A549 (cell line): Measurements from ENCODE around the gene CFAP410. TPM values are rescaled to one million over a fixed set of nuclear protein-coding genes. Genes with fewer than 3 reads are reported as not detected.

Experiments used
- ATAC-seq, 2 experiments: fragments of 200-7000 bp in 1 of 2; fragments of >200 bp in 1 of 2; cut with Nextera tagmentation in 1 of 2; cut with Tn5 transposase in 1 of 2; 3 replicates each; pipeline versions ENCODE4 v1.8.0 to v1.9.1; 2018 to 2020; ENCODE audit warnings: mild to moderate bottlenecking in 1 of 2, moderate library complexity in 1 of 2
- CTCF ChIA-PET: fragments of 300-600 bp; sonication (Branson Sonifier 250); formaldehyde crosslinking; extraction: SDS; loops from one replicate; lab custom pipeline; 2021; ENCODE audit warnings: antibody characterized with exemption, inconsistent platforms; lab: Yijun Ruan, JAX
- POLR2A ChIA-PET: fragments of 350-600 bp; formaldehyde crosslinking; extraction: SDS; loops from one replicate; lab custom pipeline; 2021; ENCODE audit warnings: antibody characterized with exemption, inconsistent platforms; lab: Yijun Ruan, JAX
- DNase-seq, 2 experiments: peaks; one replicate each; pipeline versions ENCODE4 v3.0.0 to v3.0.0-alpha.2; 2011 to 2016; ENCODE audit warnings: low read depth in 1 of 2, low spot score in 1 of 2
- FAIRE-seq: peaks from 2 replicates; lab custom pipeline; 2011; peaks lifted over from hg19 to GRCh38; lab: Jason Lieb, UNC
- H3K27ac ChIP-seq, 2 experiments: fragments of >200 bp; sonication (Bioruptor Twin); formaldehyde crosslinking; 3 replicates each; pipeline ENCODE4 v1.5.1; 2016 to 2017
- H3K4me1 ChIP-seq: fragments of >200 bp; sonication (Bioruptor Twin); formaldehyde crosslinking; 3 replicates; pipeline ENCODE4 v1.6.1; 2016
- H3K4me2 ChIP-seq: fragments of >200 bp; sonication (Bioruptor Twin); formaldehyde crosslinking; 3 replicates; pipeline ENCODE4 v1.6.1; 2016
- H3K4me3 ChIP-seq: fragments of >200 bp; sonication (Bioruptor Twin); formaldehyde crosslinking; 3 replicates; pipeline ENCODE4 v1.5.1; 2016
- H3K9me3 ChIP-seq: fragments of >200 bp; sonication (Bioruptor Twin); formaldehyde crosslinking; 3 replicates; pipeline ENCODE4 v1.6.1; 2016
- CBX8 ChIP-seq: fragments of 200-600 bp; sonication (generic); IDR thresholded peaks from 2 replicates; pipeline ENCODE4 v1.6.1; 2016
- CHD4 ChIP-seq: fragments of 200-600 bp; sonication (generic); IDR thresholded peaks from 2 replicates; pipeline ENCODE4 v1.6.1; 2016; ENCODE audit warnings: antibody characterized with exemption, mild to moderate bottlenecking, borderline replicate concordance
- ESRRA ChIP-seq: fragments of 150-350 bp; IDR thresholded peaks from 2 replicates; pipeline ENCODE4 v1.6.1; 2014; ENCODE audit warnings: mild to moderate bottlenecking, low read length, borderline replicate concordance
- FOSL2 ChIP-seq, 2 experiments: fragments of 450-650 bp in 1 of 2; fragments of >200 bp in 1 of 2; sonication (Bioruptor Twin) in 1 of 2; formaldehyde crosslinking; IDR thresholded peaks; 2 replicates each; pipeline versions ENCODE4 v1.5.0 to v1.6.1; 2016 to 2020; ENCODE audit warnings: mild to moderate bottlenecking in 1 of 2, moderate library complexity in 1 of 2
- FOXS1 ChIP-seq: fragments of 250-450 bp; sonication (Bioruptor Pico); IDR thresholded peaks from 2 replicates; pipeline ENCODE4 v1.5.0; 2020; ENCODE audit warnings: mild to moderate bottlenecking, moderate library complexity
- HEYL ChIP-seq: fragments of 250-450 bp; sonication (Bioruptor Pico); IDR thresholded peaks from 2 replicates; pipeline ENCODE4 v1.8.0; 2021; ENCODE audit warnings: mild to moderate bottlenecking, moderate library complexity
- HOXA7 ChIP-seq: fragments of 250-450 bp; sonication (Bioruptor Pico); IDR thresholded peaks from 2 replicates; pipeline ENCODE4 v1.5.0; 2020; ENCODE audit warnings: mild to moderate bottlenecking, moderate library complexity
- JUN ChIP-seq, 2 experiments: fragments of >200 bp; sonication (Bioruptor Twin); formaldehyde crosslinking; IDR thresholded peaks; 2 replicates in 1 of 2; 3 replicates in 1 of 2; pipeline ENCODE4 v1.6.1; 2016 to 2017
- JUNB ChIP-seq: fragments of >200 bp; sonication (Bioruptor Twin); formaldehyde crosslinking; IDR thresholded peaks from 2 replicates; pipeline ENCODE4 v1.6.1; 2016
- NPAS2 ChIP-seq: fragments of 250-450 bp; sonication (Bioruptor Pico); IDR thresholded peaks from 2 replicates; pipeline ENCODE4 v1.8.0; 2022; ENCODE audit warnings: mild to moderate bottlenecking, moderate library complexity, borderline replicate concordance
- NR3C1 ChIP-seq: fragments of >200 bp; sonication (Bioruptor Twin); formaldehyde crosslinking; IDR thresholded peaks from 3 replicates; pipeline ENCODE4 v1.6.1; 2017
- POLR2A ChIP-seq: IDR thresholded peaks from 2 replicates; pipeline ENCODE4 v1.6.1; 2012; ENCODE audit warnings: mild to moderate bottlenecking, low read length
- POLR2AphosphoS2 ChIP-seq: conservative IDR thresholded peaks from 2 replicates; pipeline ENCODE4 v1.6.1; 2012; ENCODE audit warnings: low read length, improper control_type of control experiment, inconsistent platforms
- RARB ChIP-seq: fragments of 250-450 bp; sonication (Bioruptor Pico); IDR thresholded peaks from 2 replicates; pipeline ENCODE4 v1.8.0; 2021; ENCODE audit warnings: mild to moderate bottlenecking, moderate library complexity
- RFX5 ChIP-seq: fragments of 450-650 bp; IDR thresholded peaks from 2 replicates; pipeline ENCODE4 v1.7.1; 2014; ENCODE audit warnings: antibody characterized with exemption, mild to moderate bottlenecking, moderate library complexity
- TP53 ChIP-seq: fragments of 250-450 bp; sonication (Bioruptor Pico); IDR thresholded peaks from 2 replicates; pipeline ENCODE4 v1.5.0; 2021; ENCODE audit warnings: mild to moderate bottlenecking, moderate library complexity
- ZNF302 ChIP-seq: fragments of 250-450 bp; sonication (Bioruptor Pico); IDR thresholded peaks from 2 replicates; pipeline ENCODE4 v1.9.0; 2021; ENCODE audit warnings: inconsistent platforms, mild to moderate bottlenecking, moderate library complexity
- WGBS: methylation state at CpG from one replicate; pipeline ENCODE4 v1.1.6; 2017; ENCODE audit errors: missing lambda C conversion rate; 5-methylcytosine and 5-hydroxymethylcytosine counted together
- polyA plus RNA-seq, 4 experiments: library from polyadenylated mRNA; depleted of rRNA in 3 of 4; stranded (reverse); fragments of >200 nt; fragmentation: RNase III in 1 of 4; extraction: RNeasy Plus Mini Kit Qiagen cat#74134 plus additional on column Dnase treatment in 1 of 4; gene quantifications; 2 replicates in 3 of 4; 3 replicates in 1 of 4; pipeline ENCODE4 v1.2.3, GENCODE V29; 2011 to 2017
- TF ChIP-seq, protein P1 (sequence below): fragments of >200 bp; sonication (Bioruptor Twin); formaldehyde crosslinking; IDR thresholded peaks from 3 replicates; pipeline ENCODE4 v1.5.1; 2016
- TF ChIP-seq, protein P2 (sequence below): fragments of 450-650 bp; IDR thresholded peaks from 2 replicates; pipeline ENCODE4 v1.6.1; 2014; ENCODE audit warnings: antibody characterized with exemption
- TF ChIP-seq, protein P3 (sequence below): IDR thresholded peaks from 2 replicates; pipeline ENCODE4 v1.6.1; 2012; ENCODE audit warnings: low read depth, borderline replicate concordance
- TF ChIP-seq, protein P4 (sequence below): fragments of >200 bp; sonication (Bioruptor Twin); formaldehyde crosslinking; IDR thresholded peaks from 3 replicates; pipeline ENCODE4 v1.6.1; 2016

The CFAP410 gene
- polyA plus RNA-seq, 2 of the 4 experiments (the other 2 are of a cell fraction), result 3.2 to 7.1 TPM

DNA sequence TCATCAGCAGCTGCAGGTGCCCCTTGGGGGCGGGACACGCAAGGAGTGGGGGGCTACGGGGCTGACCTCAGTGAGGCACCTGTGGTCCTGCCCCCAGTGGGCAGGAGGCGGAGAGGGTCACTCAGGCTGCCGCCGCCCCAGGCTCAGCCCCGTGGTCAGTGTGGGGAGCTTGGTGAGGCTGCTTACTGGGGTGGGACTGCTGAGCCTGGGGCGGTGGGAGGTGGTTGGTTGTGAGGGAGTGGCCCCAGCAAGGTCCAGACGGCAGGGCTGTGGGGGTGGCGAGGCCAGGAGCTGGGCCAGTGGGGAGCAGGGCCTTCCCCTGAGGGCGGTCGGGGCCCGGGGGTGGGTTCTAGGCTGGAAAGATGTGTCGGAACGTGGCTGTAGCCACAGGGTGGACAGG, 25.1 kb downstream of the CFAP410 start:
- no peaks in the 10 kb centered on the region for H3K9me3 ChIP-seq
- H3K4me1 ChIP-seq, result no peaks in the 10 kb centered on the region
- no peak for TF ChIP-seq NPAS2 (CRISPR knock-in tag)
- TF ChIP-seq, all 56 proteins: peak for 0
- no peak overlapping the region for H3K4me3 ChIP-seq
- 74% methylated on average over 5 of the region's 15 CpGs for WGBS
- ATAC-seq (no peak), DNase-seq (no peak), FAIRE-seq (no peak)
- POLR2A ChIA-PET, result no interaction called here
- CTCF ChIA-PET, result interaction anchor here (1.5 to 3.1 kb wide), 3 partner anchors 9 to 24 kb away, joined by 4 to 15 read pairs (median 6); no protein-coding TSS in a partner anchor
- no peak overlapping the region for H3K27ac ChIP-seq
- no peak overlapping the region for H3K4me2 ChIP-seq

DNA sequence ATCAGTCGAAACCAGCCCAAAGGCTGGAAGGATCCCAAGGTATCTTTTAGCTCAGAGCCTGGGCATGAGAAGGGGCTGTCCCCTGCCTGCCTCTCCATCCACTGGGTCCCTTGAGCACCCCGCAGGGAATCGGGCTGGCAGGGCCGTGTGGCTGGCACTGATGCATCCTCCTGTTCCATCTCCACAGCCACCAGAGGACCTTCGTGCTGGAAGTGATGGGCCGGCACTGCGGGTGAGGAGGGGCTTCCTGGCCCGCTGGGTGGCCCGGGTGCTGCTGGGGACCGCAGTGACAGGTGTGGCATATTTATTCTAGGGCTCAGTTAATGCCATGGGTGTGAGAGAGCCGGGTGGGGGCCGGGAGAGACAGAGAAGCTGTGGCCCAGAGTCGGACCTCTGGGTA, 25.7 kb downstream of the CFAP410 start:
- Histone ChIP-seq H3K9me3 (no peaks in the 10 kb centered on the region), H3K27ac (no peak overlapping the region), H3K4me1 (no peaks in the 10 kb centered on the region), H3K4me3 (no peak overlapping the region), H3K4me2 (no peak overlapping the region)
- ATAC-seq (no peak), FAIRE-seq (no peak), DNase-seq (no peak)
- TF ChIP-seq POLR2AphosphoS2 (no peak), RFX5 (no peak), POLR2A (no peak), ESRRA (no peak), NPAS2 (CRISPR knock-in tag) (no peak), HOXA7 (no peak), RARB (CRISPR knock-in tag) (no peak), ZNF302 (no peak), JUNB (no peak), CHD4 (no peak)
- TF ChIP-seq, protein P1, sequence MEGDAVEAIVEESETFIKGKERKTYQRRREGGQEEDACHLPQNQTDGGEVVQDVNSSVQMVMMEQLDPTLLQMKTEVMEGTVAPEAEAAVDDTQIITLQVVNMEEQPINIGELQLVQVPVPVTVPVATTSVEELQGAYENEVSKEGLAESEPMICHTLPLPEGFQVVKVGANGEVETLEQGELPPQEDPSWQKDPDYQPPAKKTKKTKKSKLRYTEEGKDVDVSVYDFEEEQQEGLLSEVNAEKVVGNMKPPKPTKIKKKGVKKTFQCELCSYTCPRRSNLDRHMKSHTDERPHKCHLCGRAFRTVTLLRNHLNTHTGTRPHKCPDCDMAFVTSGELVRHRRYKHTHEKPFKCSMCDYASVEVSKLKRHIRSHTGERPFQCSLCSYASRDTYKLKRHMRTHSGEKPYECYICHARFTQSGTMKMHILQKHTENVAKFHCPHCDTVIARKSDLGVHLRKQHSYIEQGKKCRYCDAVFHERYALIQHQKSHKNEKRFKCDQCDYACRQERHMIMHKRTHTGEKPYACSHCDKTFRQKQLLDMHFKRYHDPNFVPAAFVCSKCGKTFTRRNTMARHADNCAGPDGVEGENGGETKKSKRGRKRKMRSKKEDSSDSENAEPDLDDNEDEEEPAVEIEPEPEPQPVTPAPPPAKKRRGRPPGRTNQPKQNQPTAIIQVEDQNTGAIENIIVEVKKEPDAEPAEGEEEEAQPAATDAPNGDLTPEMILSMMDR, result no peak
- TF ChIP-seq, protein P2, sequence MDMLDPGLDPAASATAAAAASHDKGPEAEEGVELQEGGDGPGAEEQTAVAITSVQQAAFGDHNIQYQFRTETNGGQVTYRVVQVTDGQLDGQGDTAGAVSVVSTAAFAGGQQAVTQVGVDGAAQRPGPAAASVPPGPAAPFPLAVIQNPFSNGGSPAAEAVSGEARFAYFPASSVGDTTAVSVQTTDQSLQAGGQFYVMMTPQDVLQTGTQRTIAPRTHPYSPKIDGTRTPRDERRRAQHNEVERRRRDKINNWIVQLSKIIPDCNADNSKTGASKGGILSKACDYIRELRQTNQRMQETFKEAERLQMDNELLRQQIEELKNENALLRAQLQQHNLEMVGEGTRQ, result no peak
- CTCF ChIA-PET, result interaction anchor here (1.6 to 3.1 kb wide), 2 partner anchors 8 to 24 kb away, joined by 4 to 15 read pairs; no protein-coding TSS in a partner anchor
- WGBS, result no CpG with 5 or more reads among the region's 13 CpGs
- POLR2A ChIA-PET, result no interaction called here

DNA sequence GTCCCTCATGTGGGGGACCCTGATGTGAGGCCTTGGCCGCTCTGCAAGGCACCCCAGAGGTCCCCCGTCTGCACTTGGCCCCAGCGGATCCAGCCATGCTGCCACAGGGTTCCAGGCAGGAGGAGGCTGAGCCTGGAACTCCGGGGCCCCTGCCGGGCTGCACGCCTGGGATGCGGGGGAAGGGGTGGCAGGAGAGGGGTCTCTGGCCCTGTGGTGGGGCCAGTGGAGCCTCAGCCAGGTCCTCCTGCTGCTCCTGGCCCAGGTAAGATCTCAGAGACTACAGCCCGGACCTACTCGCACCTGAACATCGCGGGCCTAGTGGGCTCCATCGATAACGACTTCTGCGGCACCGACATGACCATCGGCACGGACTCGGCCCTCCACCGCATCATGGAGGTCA, 26.5 kb downstream of the CFAP410 start:
- Histone ChIP-seq H3K4me3 (no peak overlapping the region), H3K9me3 (no peaks in the 10 kb centered on the region), H3K4me2 (no peak overlapping the region), H3K27ac (no peak overlapping the region), H3K4me1 (no peaks in the 10 kb centered on the region)
- POLR2A ChIA-PET, result no interaction called here
- CTCF ChIA-PET, result interaction anchor here (1.6 kb wide), 1 partner anchor 25 kb away, joined by 4 read pairs; no protein-coding TSS in a partner anchor
- DNase-seq (no peak), FAIRE-seq (no peak), ATAC-seq (no peak)
- TF ChIP-seq NR3C1 (no peak), TP53 (no peak), JUN (IDR thresholded peaks at IDR 0.05) (no peak), FOSL2 (IDR thresholded peaks at IDR 0.05) (no peak), FOSL2 (CRISPR knock-in tag; IDR thresholded peaks at IDR 0.05) (no peak), FOXS1 (CRISPR knock-in tag) (no peak), HEYL (CRISPR knock-in tag) (no peak), POLR2AphosphoS2 (no peak), CBX8 (no peak)
- TF ChIP-seq, protein P3, sequence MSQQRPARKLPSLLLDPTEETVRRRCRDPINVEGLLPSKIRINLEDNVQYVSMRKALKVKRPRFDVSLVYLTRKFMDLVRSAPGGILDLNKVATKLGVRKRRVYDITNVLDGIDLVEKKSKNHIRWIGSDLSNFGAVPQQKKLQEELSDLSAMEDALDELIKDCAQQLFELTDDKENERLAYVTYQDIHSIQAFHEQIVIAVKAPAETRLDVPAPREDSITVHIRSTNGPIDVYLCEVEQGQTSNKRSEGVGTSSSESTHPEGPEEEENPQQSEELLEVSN, result no peak
- TF ChIP-seq, protein P4, sequence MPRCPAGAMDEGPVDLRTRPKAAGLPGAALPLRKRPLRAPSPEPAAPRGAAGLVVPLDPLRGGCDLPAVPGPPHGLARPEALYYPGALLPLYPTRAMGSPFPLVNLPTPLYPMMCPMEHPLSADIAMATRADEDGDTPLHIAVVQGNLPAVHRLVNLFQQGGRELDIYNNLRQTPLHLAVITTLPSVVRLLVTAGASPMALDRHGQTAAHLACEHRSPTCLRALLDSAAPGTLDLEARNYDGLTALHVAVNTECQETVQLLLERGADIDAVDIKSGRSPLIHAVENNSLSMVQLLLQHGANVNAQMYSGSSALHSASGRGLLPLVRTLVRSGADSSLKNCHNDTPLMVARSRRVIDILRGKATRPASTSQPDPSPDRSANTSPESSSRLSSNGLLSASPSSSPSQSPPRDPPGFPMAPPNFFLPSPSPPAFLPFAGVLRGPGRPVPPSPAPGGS, result no peak
- 93% methylated on average over 9 of the region's 19 CpGs for WGBS
